GM21390 (cell line): Measurements from ENCODE around the gene IL2RA.
"Not testable (repeated sequence)": the region's sequence is repeated elsewhere in the genome, so short reads cannot be mapped to it uniquely, and the experiment has no call there.

Experiments used
- ATAC-seq: cut with Tn5 transposase; IDR thresholded peaks from one replicate; pipeline ENCODE4 v1.9.1; 2021; ENCODE audit not compliant: unreplicated experiment

Gene IL2RA

DNA sequence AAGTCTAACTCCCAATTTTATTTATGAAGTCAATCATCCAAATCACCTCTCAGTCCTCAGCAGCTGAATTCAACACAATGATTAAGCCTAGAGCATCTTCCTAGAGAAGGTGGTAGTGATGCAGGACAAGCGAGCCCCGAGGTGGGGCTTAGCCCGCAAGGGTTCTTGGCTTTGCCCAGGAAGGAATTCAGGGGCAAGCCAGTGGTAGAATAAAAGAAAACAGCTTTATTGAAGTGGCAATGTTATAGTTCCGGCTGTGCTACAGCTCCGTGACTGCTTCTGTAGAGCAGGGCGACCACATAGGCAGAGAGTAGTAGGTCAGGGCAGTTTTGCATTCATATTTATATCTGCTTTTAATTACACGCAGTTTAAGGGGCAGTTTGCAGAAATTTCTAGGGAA is 18.1 kb downstream of the IL2RA start:
- no peak for ATAC-seq

DNA sequence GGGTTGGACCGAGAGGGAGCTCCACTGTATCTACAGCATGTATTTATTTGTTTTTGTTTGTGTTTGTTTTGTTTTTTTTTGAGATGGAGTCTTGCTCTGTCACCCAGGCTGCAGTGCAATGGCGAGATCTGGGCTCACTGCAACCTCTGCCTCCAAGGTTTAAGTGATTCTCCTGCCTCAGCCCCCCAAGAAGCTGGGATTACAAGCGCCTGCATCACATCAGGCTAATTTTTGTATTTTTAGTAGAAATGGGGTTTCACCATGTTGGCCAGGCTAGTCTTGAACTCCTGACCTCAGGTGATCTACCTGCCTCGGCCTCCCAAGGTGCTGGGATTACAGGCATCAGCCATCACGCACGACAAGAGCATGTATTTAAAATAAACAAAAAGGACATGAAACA is 18.8 kb downstream of the IL2RA start:
- ATAC-seq: not testable (repeated sequence)

GRCh38 chr10:6040205-6040604 is 22.0 kb downstream of the IL2RA start:
- ATAC-seq: no peak

DNA sequence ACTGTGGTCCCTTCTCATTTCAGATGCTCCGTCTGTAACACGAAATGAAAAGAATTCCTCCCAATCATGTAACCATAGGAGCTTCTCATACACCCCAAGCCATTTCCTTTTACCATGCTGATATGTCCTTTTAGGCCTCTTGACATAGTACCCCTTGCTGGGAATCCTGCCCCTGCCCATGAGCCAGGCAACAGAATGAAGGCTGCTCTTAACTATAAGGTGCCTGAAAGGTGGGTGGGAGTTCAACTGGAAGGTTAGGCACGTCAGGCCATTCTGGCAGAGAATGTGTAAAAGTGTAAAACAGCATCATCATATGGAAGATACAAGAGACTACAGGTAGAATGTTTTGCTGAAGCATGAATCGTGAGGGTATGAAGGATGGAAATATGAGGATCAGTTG is 22.5 kb downstream of the IL2RA start:
- ATAC-seq: no peak

- no peak for ATAC-seq
These were observed 24.0 kb downstream of the IL2RA start for GRCh38 chr10:6038071-6038631.

GRCh38 chr10:6037422-6037821 is 24.7 kb downstream of the IL2RA start:
- ATAC-seq: no peak

DNA sequence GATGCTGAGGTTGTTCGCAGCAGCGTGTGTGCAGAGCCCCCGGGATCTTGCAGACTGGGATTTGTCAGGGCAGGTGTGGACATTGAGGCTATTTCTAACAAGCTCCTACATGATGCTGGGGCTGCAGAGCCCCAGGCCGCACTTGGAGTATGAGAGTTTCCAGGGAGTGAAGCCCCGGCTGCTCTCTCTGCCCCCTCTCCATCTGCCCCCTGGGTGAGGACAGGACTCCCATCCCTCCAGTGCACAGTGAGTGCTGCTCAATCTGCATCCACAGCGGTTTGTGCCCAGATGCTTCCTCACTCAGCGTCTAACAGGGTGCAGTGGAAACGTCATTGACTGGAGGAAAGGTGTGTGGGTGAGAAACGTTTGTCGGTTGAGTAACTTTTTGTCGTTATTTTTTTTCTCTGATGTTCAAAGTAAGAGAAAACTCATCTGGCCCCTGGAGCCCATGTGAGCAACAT is 25.3 kb downstream of the IL2RA start:
- ATAC-seq: no peak

DNA sequence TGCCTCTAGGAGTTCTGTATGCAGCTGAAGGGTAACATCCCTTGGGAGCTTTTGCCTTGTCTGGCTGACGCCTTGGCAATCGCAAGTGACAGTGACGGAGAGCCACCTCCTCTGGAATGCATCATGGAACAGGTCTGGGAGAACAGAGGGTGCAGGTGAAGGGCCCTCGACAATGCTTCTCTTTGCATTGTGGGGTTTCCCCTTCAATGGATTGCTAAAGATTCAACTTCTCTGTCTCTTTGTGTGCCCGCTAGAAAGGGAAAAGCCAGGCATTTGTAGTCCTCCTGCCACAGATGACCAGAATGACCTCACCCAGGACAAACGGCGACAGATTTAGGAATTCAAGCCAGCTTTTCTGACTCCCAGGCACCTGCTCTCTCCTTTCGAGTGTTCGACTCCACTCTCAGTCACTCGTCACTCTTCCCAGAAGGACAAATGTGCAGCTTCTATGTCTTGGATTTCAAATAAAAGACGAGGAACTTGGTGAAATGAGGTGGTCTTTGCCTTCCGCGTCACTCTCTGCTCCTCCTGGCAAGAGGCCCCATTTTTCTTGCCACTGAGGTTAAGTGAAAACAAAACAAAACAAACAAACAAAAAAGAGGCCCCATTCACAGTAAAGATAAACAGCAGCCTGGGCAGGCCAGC is 26.1 kb downstream of the IL2RA start:
- ATAC-seq: no peak

- ATAC-seq: no peak
These were observed 26.9 kb downstream of the IL2RA start for GRCh38 chr10:6035101-6035834.

DNA sequence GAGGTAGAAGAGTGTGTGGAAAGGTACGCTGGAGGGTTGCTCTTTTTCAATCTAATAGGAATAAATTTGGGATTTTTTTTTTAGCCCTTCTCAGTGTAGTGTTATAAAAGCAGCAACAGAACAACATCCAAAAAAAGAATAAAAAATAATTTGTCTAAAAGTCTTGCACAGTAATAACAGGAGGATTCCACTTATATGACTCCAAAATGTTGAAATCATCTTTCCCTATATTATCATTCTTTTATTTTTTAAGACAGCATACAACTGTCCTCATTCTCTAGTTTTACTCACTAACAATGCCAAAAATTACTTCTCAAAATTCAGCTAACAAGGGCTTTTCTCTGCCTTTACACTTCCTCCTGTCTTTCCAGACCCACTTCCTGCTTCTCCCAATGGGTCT is 27.8 kb downstream of the IL2RA start:
- ATAC-seq: no peak

- ATAC-seq: no peak
These were observed 28.2 kb downstream of the IL2RA start for GRCh38 chr10:6033954-6034353.

GRCh38 chr10:6030940-6031339 is 31.2 kb downstream of the IL2RA start:
- no peak for ATAC-seq

DNA sequence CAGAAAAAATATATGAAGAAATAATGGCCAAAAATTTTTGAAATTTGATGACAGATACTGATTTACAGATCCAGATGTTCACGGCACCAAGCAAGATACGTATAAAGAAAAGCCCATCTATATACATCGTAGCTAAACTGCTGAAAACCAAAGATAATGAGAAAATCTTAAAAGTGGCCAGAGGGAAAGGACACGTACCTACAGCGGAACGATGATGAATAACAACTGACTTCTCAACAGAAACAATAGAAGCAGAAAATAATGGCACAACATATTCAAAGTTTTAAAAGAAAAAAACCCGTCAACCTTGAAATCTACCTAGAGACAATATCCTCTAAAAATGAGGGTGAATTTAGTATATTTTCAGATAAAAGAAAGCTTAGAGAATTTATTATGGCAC is 31.9 kb downstream of the IL2RA start:
- ATAC-seq: no peak

DNA sequence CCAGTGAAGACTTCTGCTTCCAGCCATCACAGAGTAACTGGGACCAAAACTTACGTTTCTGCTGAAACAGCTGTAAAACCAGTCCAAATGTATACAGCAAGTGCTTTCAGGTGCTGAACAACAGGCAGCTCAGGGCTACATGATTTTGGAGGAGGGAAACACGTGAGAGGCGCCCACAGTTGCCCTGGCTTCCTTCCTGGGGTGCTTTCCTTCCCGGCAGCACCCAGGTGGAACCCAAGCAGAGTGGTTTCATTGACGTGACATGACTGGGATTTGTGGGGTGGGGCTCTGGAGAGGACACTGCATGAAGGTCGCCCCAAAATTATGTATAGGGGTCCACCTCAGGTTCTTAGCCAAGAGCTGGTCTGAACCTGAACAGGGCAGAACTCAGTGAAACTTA is 34.2 kb downstream of the IL2RA start:
- ATAC-seq: no peak

GRCh38 chr10:6025683-6026255 is 36.4 kb downstream of the IL2RA start:
- ATAC-seq: no peak

- no peak for ATAC-seq
These were observed 37.9 kb downstream of the IL2RA start for GRCh38 chr10:6024334-6024682.

DNA sequence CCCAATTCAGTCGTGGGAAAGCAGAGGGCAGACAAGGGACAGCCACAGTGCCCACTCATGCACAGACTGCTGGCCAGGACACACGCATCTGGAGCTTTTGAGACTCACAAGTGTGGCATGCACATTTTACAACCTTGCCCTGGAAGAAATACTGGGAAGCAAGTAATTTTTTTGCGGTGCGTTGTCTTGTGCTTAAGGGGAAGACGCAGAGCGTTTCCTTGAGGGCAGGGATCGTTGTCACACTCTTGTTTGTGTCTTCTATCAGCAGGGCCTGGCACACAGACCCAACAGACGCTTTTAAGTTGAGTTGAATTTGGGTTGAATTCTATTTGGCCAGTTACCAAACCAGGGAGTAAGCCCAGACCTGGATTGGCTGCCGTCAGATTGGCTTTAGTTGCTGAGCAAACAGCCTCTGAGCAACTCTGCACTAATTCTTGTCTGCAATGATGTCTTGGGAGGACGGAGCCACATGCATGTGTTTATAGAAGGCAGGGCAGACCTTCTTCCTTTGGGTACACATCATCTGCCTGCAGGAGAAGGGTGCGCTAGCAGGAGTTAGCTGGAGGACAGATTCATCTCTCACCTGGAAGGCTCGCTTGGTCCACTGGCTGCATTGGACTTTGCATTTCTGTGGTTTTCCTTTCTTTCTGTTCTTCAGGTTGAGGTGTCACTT is 38.4 kb downstream of the IL2RA start:
- ATAC-seq: no peak

DNA sequence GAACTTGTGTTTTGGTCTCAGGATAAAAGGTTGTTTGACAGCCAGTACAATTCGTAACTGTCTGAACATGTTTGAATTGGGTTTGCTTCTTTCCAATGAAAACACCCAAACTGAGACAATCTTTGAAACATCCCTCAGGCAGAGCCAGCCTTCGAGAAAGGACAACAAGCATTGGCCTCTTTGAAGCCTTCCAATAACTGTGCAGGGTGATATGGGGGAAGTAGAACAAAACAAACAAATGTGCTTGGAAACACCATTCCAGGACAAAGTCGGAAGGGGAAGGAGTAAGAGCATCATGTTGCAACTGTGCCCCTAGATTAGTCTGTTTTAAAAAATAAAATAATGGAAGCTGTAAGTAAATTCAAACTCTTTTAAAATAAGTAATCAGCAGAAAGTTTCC is 39.5 kb downstream of the IL2RA start:
- no peak for ATAC-seq

GRCh38 chr10:6020826-6021225 is 41.3 kb downstream of the IL2RA start:
- ATAC-seq: no peak

GRCh38 chr10:6019796-6020195 is 42.4 kb downstream of the IL2RA start:
- ATAC-seq: no peak

- no peak for ATAC-seq
These were observed 43.0 kb downstream of the IL2RA start for GRCh38 chr10:6019010-6019782.
